ENCODE results near the gene EFCAB9. TPM values are rescaled to one million over a fixed set of nuclear protein-coding genes. Genes with fewer than 3 reads are reported as not detected.

The EFCAB9 gene
- total and polyA plus RNA-seq, 2 experiments from 2014 or later = not detected

GRCh38 chr5:172245046-172245445 lies 51.1 kb downstream of the EFCAB9 start:
- no peak for TF ChIP-seq EZH2 (IDR thresholded peaks at IDR 0.05; ENCODE audit: insufficient read depth, poor library complexity, severe bottlenecking)
- TF ChIP-seq EZH2phosphoT487 (IDR thresholded peaks at IDR 0.05; ENCODE audit: insufficient read depth, low read depth) = no peak
- no peak for DNase-seq
- H3K9me2 ChIP-seq (ENCODE audit: insufficient read depth) = no peaks in the 10 kb centered on the region
- H3K4me2 ChIP-seq (ENCODE audit: unreplicated experiment) = no peak overlapping the region
- peaks cover 15% of the 10 kb centered on the region for H4K20me1 ChIP-seq (ENCODE audit: insufficient read depth)
- no peaks in the 10 kb centered on the region for H3K27me3 ChIP-seq (replicated peaks; ENCODE audit: insufficient read depth)
- peaks cover 13% of the 10 kb centered on the region; the same call in 1 of the 2 replicates for H3F3A ChIP-seq (ENCODE audit: insufficient read depth)
- H3K9me3 ChIP-seq (ENCODE audit: low read depth) = no peaks in the 10 kb centered on the region
- H3K36me3 ChIP-seq (ENCODE audit: low read depth) = no peaks in the 10 kb centered on the region
- H3K9ac ChIP-seq = 0 out of 2 replicates have a peak overlapping the region, but pooled peaks have one; percentile 14
- no peak overlapping the region for H2AFZ ChIP-seq
- WGBS, 2 experiments (ENCODE audit: low coverage in 1 of 2, low lambda C conversion rate in 2 of 2, missing lambda C conversion rate in 2 of 2) = 57 to 59% methylated on average over 2 of the region's 2 CpGs
- H3K27ac ChIP-seq = 0 out of 2 replicates have a peak overlapping the region, but pooled peaks have one; percentile 50
- in situ Hi-C loops (cut with MboI) = no loop called here
- H3K4me3 ChIP-seq = no peak overlapping the region
- peaks cover 100% of the 10 kb centered on the region for H3K79me2 ChIP-seq (ENCODE audit: insufficient read depth)
- H3K4me1 ChIP-seq (ENCODE audit: insufficient read depth) = peaks cover 10% of the 10 kb centered on the region

GRCh38 chr5:172245703-172246125 lies 51.7 kb downstream of the EFCAB9 start:
- TF ChIP-seq EZH2phosphoT487 (IDR thresholded peaks at IDR 0.05; ENCODE audit: insufficient read depth, low read depth) (no peak), EZH2 (IDR thresholded peaks at IDR 0.05; ENCODE audit: insufficient read depth, poor library complexity, severe bottlenecking) (no peak)

GRCh38 chr5:172248637-172249036 lies 54.7 kb downstream of the EFCAB9 start:
- Histone ChIP-seq H4K20me1 (ENCODE audit: insufficient read depth) (peaks cover 15% of the 10 kb centered on the region), H3K9me2 (ENCODE audit: insufficient read depth) (no peaks in the 10 kb centered on the region), H3K27me3 (replicated peaks; ENCODE audit: insufficient read depth) (no peaks in the 10 kb centered on the region), H3K79me2 (ENCODE audit: insufficient read depth) (peaks cover 100% of the 10 kb centered on the region), H3K27ac (no peak overlapping the region), H3K9me3 (ENCODE audit: low read depth) (peaks cover 4% of the 10 kb centered on the region), H3K4me2 (ENCODE audit: unreplicated experiment) (no peak overlapping the region), H3K4me1 (ENCODE audit: insufficient read depth) (peaks cover 10% of the 10 kb centered on the region), H3F3A (ENCODE audit: insufficient read depth) (peaks cover 27% of the 10 kb centered on the region; the same call in 1 of the 2 replicates), H2AFZ (no peak overlapping the region), H3K36me3 (ENCODE audit: low read depth) (peaks cover 12% of the 10 kb centered on the region), H3K9ac (no peak overlapping the region), H3K4me3 (no peak overlapping the region)
- no peak for TF ChIP-seq EZH2 (IDR thresholded peaks at IDR 0.05; ENCODE audit: insufficient read depth, poor library complexity, severe bottlenecking)
- TF ChIP-seq EZH2phosphoT487 (IDR thresholded peaks at IDR 0.05; ENCODE audit: insufficient read depth, low read depth) = no peak
- WGBS, 2 experiments (ENCODE audit: low coverage in 1 of 2, low lambda C conversion rate in 2 of 2, missing lambda C conversion rate in 2 of 2) = 71 to 84% methylated on average over 2 of the region's 2 CpGs
- no peak for DNase-seq
- in situ Hi-C loops (cut with MboI) = no loop called here

More at GRCh38 chr5:172245703-172246125, 51.7 kb downstream of the EFCAB9 start:
- peak overlapping the region; percentile 6 for H3K4me2 ChIP-seq (ENCODE audit: unreplicated experiment)
- H3K4me3 ChIP-seq = peak overlapping the region; percentile 24; the same call in 1 of the 2 replicates
- peak overlapping the region; percentile 50 for H3K27ac ChIP-seq
- no peak overlapping the region for H2AFZ ChIP-seq
- H3K9me3 ChIP-seq (ENCODE audit: low read depth) = no peaks in the 10 kb centered on the region
- no peaks in the 10 kb centered on the region for H3K27me3 ChIP-seq (replicated peaks; ENCODE audit: insufficient read depth)
- in situ Hi-C loops (cut with MboI) = no loop called here
- H3K9ac ChIP-seq = peak overlapping the region; percentile 14; the same call in 1 of the 2 replicates
- no peaks in the 10 kb centered on the region for H3K9me2 ChIP-seq (ENCODE audit: insufficient read depth)
- peaks cover 13% of the 10 kb centered on the region; the same call in 1 of the 2 replicates for H3F3A ChIP-seq (ENCODE audit: insufficient read depth)
- WGBS, 2 experiments (ENCODE audit: low coverage in 1 of 2, low lambda C conversion rate in 2 of 2, missing lambda C conversion rate in 2 of 2) = 17 to 21% methylated on average over 1 of the region's 1 CpG
- H3K79me2 ChIP-seq (ENCODE audit: insufficient read depth) = peaks cover 100% of the 10 kb centered on the region
- H3K4me1 ChIP-seq (ENCODE audit: insufficient read depth) = peaks cover 10% of the 10 kb centered on the region
- peaks cover 15% of the 10 kb centered on the region for H4K20me1 ChIP-seq (ENCODE audit: insufficient read depth)
- H3K36me3 ChIP-seq (ENCODE audit: low read depth) = peaks cover 5% of the 10 kb centered on the region; the same call in 1 of the 2 replicates
- DNase-seq = peak; percentile 64

GRCh38 chr5:172251419-172251818 lies 57.4 kb downstream of the EFCAB9 start:
- H3K36me3 ChIP-seq (ENCODE audit: low read depth) = peaks cover 12% of the 10 kb centered on the region
- peaks cover 100% of the 10 kb centered on the region for H3K79me2 ChIP-seq (ENCODE audit: insufficient read depth)

More at GRCh38 chr5:172251419-172251818, 57.4 kb downstream of the EFCAB9 start:
- TF ChIP-seq EZH2 (IDR thresholded peaks at IDR 0.05; ENCODE audit: insufficient read depth, poor library complexity, severe bottlenecking) = no peak
- TF ChIP-seq EZH2phosphoT487 (IDR thresholded peaks at IDR 0.05; ENCODE audit: insufficient read depth, low read depth) = no peak
- Histone ChIP-seq H3K27me3 (replicated peaks; ENCODE audit: insufficient read depth) (no peaks in the 10 kb centered on the region), H3K4me2 (ENCODE audit: unreplicated experiment) (no peak overlapping the region), H3K9me2 (ENCODE audit: insufficient read depth) (no peaks in the 10 kb centered on the region), H3K9ac (no peak overlapping the region), H3K9me3 (ENCODE audit: low read depth) (peaks cover 4% of the 10 kb centered on the region), H4K20me1 (ENCODE audit: insufficient read depth) (peaks cover 6% of the 10 kb centered on the region; the same call in 1 of the 2 replicates), H3K27ac (no peak overlapping the region), H2AFZ (no peak overlapping the region), H3F3A (ENCODE audit: insufficient read depth) (peaks cover 14% of the 10 kb centered on the region; the same call in 1 of the 2 replicates), H3K4me3 (no peak overlapping the region), H3K4me1 (ENCODE audit: insufficient read depth) (no peaks in the 10 kb centered on the region)
- DNase-seq = no peak
- WGBS, 2 experiments (ENCODE audit: low coverage in 1 of 2, low lambda C conversion rate in 2 of 2, missing lambda C conversion rate in 2 of 2) = 95 to 100% methylated on average over 1 of the region's 1 CpG
- in situ Hi-C loops (cut with MboI) = no loop called here

Measured in GM23248 (cell line).